HL-60/S4 (cell line): ENCODE data around the gene LRRN2.
"Not testable (repeated sequence)": the region's sequence is repeated elsewhere in the genome, so short reads cannot be mapped to it uniquely, and the experiment has no call there.

ENCODE experiments used
- in situ Hi-C: fragments of 300-500 bp; cut with MboI; formaldehyde crosslinking; loops from 2 replicates; pipeline ENCODE4 v1.14.3; 2022; ENCODE audit warnings: low sequenced_read_pairs

The LRRN2 gene

DNA sequence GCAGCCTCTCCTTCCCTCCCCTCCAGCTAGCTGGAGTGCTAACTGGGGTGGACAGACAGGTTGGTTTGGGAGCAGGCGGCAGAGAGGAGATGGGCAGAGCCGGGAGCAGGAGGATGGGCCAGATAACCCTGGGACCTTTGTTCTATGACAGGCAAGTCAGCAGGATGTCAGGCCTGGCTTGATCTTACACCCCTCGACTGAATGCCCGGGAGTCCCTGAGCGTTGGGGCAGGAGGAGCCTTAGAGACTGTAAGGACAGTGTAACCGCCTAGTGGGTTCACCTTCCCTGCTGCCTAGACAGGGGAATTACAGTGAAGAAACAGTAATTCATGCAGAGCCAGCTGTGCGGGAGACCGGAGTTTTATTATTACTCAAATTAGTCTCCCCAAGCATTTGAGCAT, 109.1 kb downstream of the LRRN2 start:
- in situ Hi-C loops, result no loop called here

DNA sequence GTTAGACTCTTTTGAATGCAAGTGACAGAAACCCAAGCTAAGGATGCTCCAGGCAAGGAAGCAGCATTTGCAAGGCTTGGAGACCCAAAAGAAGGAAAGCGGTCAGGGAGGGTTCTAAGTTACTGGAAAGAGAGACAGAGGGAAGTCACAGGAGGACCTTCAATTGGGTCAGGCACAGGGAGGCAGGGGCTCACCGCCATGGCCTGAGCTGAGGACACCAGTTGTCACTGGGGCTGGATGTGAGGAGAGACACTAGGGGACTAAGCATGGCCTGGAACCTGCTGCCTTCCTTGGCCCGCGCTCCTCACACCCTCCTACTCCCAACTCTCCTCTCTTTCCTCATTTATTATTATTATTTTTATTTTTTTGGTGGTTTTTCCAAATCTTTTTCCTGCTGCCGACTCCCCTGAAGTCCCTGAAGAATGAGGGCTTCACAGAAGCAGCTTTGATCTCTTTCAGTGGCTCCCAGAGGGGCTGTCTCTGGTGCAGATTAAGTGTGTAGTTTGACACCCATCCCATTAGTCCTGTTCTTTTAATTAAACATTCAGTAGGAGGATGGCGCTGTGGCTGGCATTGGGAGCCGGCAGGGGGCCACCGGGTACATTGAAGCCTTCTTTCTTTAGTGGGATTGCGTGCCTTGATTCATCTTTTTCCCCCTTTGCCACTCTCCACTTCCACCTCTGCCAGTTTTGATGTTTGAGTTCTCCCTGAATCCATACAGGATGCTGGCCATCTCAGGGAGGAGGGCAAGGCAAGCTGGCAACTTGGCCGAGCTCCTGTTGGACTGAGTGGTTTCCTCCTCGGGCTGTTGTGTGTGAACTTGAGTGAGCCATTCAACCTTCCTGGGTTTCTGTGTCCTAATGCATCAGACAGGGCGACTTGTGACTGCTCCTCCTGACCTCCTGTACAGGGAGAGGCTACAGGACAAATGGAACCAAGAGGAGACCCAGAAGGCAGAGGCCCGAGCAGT, 110.0 kb downstream of the LRRN2 start:
- in situ Hi-C loops, result no loop called here

DNA sequence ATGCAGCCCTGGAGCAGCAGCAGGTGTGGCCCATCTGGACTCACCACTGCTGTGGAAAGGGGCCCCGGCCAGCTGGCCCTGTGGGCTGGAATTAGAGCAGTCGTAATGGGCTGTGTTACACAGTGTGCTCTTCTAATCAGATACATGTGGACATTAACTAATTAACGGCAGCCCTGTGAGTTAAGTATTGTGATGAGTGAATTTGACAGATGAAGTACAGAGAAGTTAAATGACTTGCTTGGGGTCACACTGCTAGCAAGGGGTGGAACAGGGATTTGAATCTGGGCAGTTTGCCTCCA, 110.7 kb downstream of the LRRN2 start:
- in situ Hi-C loops, result no loop called here

DNA sequence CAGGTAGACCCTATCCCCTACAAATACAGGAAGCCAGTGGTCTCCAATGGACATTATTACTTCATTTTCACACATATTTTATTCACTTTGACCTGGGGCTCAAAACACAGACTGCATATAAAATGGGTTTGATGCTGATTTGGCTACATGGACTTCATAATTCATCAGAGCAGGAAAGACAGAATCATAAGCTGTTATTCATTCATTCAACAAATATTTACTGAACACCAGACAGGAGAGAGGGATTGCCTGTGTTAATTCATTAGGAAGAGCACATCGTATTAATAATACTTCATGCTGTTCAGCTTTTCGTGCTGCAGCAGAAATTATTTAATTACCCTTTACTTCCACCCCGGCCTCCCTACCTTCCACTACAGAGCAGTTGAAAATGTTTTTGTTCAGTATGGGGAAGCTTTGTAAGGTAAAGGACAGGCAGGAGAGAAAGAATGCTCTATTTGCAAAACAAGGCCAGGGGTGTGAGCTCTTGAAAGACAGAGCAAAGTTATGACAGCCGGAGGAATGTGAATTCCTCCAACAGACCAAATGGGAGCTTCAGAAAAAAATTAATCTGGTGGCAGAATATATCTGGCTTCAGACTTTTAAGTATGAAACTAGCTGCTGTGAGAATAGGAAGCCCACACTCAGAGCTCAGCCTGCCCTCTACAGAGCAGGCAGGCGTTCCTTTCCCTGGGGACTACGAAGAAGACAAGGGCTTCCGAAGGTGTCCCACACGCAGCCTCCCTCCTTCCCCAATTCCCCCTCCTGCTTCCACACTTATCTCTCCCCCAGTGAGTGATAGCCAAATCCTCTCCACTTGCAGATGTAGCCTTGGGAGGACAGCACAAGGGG, 111.3 kb downstream of the LRRN2 start:
- in situ Hi-C loops, result no loop called here

- in situ Hi-C loops, result no loop called here
Observed at GRCh38 chr1:204572923-204573922, 112.3 kb downstream of the LRRN2 start.

- in situ Hi-C loops, result no loop called here
Observed at GRCh38 chr1:204571631-204572030, 113.9 kb downstream of the LRRN2 start.

DNA sequence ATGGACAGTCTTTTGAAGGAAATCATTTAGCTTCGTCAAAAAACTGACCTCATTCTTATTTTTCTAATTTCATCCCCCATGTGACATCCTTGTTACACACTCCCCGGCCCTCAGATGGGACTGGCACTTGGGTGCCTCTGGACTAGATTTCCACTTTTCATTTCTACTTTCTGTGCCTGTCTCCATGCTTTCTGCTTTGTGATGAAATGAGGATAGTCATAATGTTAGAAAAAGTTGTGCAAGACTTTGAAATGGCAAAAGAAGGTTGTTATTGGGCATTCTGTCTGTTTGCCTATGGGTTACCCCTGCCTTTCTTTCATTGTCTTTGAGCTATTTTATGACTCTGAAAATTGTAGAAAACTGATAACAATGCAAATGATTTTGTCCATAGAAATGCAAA, 114.4 kb downstream of the LRRN2 start:
- in situ Hi-C loops, result no loop called here

DNA sequence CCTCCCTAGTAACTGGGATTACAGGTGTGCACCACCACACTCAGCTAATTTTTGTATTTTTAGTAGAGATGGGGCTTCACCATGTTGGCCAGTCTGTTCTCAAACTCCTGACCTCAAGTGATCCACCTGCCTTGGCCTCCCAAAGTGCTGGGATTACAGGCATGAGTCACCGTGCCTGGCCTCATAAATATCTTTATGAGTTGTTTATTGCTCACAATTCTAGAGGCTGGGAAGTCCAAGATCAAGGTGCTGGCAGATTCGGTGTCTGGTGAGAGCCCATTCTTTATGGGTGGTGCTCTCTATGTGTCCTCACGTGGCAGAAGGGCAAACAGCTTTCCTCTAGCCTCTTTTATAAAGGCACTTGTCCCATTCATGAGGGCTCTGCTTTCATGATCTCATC, 115.5 kb downstream of the LRRN2 start:
- in situ Hi-C loops, result not testable (repeated sequence)

DNA sequence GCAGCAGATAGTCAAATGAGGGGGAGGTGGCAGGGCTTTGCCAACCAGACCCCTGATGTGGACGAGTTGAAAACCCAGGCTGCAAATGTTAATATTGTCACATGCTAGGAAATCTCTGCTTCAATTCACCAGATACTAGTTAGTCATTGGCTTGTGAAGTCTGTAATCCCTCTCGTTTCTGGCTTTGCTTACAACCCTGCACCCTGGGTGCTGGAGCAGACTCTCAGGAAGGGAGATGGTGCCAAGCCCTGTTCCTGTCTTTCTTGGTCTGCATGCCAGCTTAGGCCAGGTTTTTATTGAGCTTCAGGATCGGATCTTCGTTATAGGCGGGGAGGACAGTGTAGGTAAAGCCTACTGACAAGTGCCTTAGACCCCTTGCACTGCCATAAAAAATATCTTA, 116.1 kb downstream of the LRRN2 start:
- in situ Hi-C loops, result loop anchor here (10.0 kb wide), 1 partner anchor 235 kb away; no protein-coding TSS in a partner anchor

DNA sequence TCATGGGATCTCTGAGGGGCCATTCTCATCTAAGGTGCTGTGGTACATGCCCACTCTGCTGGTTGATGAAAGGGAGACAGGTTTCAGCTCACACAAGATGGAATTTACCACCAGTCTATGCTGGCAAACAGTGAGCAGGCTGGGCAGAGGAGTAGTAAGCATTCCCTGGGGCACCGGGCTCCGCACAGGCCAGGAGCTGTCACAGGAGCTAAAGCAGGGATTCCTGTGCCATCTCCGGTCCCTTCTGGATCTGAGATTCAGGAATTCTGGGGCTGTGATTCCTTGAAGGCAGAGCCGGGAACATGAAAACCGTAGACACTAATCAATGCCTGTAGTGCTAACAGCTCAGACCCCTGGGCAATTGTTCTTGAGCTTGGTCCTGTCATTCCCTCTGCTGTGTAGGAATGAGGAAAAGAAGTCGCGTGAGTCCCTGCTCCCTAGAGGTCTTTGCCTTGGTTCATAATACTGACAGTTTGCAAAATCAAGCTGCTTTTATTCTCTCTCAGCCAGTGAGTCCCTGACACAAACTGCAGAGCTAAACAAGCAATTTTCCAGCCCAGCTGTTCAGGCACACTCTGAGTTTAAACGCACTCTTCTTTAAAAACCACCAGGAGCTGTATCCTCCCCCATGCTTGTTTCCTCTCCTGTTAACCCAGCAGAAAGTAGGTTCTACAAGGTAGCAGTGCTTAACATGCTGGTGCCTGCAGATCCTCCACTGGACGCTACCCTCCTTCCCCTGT, 116.8 kb downstream of the LRRN2 start:
- in situ Hi-C loops, result loop anchor here (10.0 kb wide), 1 partner anchor 236 kb away; no protein-coding TSS in a partner anchor
